HG02642 (cell line): ENCODE data around the gene PLCXD3.
A peak's percentile ranks its signal among the peaks of the same experiment; 100 is the strongest.
"Not testable (repeated sequence)": the region's sequence is repeated elsewhere in the genome, so short reads cannot be mapped to it uniquely, and the experiment has no call there.

Experiments
- ATAC-seq: cut with Tn5 transposase; IDR thresholded peaks from one replicate; pipeline ENCODE4 v1.9.1; 2021; ENCODE audit warnings: mild to moderate bottlenecking; ENCODE audit not compliant: unreplicated experiment, poor library complexity

Gene PLCXD3

GRCh38 chr5:41365369-41365768, 145.0 kb downstream of the PLCXD3 start:
- no peak for ATAC-seq

DNA sequence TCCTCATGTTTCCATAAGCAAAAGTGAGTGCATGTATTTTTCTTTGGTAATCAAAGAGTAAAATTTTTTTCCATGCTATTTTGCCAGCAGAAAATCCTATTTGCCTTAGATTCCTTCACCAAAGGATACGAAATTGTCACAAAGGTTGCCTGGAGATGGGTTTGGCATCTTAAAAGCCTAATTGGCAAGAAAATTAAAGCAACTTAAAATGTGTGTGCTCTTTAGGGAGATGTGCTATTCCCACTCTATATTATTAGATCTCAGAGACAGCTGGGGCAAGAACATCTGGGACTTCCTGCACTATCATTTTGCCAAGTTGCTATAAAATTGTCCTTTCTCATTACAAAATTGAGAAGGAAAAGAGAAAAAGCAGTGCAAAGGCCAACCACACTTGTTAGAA, 146.1 kb downstream of the PLCXD3 start:
- ATAC-seq: no peak

GRCh38 chr5:41363343-41363986, 146.9 kb downstream of the PLCXD3 start:
- ATAC-seq: no peak

- no peak for ATAC-seq
Measured at GRCh38 chr5:41356786-41357185, 153.6 kb downstream of the PLCXD3 start.

- no peak for ATAC-seq
Measured at GRCh38 chr5:41349846-41350245, 160.6 kb downstream of the PLCXD3 start.

GRCh38 chr5:41347569-41347968, 162.8 kb downstream of the PLCXD3 start:
- ATAC-seq: no peak

- ATAC-seq: no peak
Measured at GRCh38 chr5:41346609-41347008, 163.8 kb downstream of the PLCXD3 start.

DNA sequence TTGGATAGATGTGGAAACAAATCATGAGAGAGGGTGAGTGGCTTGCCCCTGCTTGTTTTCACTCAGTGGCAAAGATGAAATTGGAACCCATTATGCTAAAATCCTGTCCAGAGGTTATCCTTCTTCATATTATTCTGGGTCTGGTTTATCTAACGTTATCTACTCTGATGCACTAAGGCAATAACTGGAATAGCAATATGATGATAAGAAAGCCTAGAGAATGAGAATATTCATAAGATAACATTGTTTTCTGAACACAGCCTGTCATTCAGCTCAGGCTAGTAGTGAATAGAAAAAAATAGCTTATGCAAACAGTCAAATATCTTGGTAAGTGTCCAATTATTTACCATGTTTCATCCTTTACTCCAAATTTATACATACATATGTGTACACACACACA, 165.1 kb downstream of the PLCXD3 start:
- no peak for ATAC-seq

GRCh38 chr5:41339339-41339738, 171.1 kb downstream of the PLCXD3 start:
- ATAC-seq: no peak

DNA sequence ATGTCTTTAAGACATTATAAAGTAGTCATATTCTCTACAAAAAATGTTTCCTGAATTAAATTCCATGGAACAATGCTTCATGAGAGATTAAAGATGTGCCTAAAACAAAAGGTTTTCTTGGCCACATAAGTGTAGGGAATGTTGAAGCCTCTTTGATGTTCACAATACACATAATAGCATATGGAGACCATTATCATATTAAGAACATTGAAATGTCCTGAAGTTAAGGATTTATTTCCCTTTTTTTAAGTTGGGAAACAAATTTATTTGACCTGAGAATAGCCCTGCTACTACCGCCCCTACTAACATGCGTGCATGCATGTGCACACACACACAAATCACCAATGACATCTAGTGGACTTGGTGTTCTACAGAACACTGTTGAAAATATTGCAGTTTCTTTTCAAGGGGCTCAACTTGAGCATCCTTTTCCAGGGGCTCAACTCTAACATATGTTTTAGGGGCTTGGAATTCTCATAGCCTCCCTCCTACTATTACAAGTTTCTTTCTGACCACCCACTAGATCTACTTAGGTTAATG, 172.2 kb downstream of the PLCXD3 start:
- no peak for ATAC-seq

- ATAC-seq: no peak
Measured at GRCh38 chr5:41337724-41338123, 172.7 kb downstream of the PLCXD3 start.

- ATAC-seq: no peak
Measured at GRCh38 chr5:41337216-41337615, 173.2 kb downstream of the PLCXD3 start.

GRCh38 chr5:41336471-41336870, 173.9 kb downstream of the PLCXD3 start:
- ATAC-seq: no peak

DNA sequence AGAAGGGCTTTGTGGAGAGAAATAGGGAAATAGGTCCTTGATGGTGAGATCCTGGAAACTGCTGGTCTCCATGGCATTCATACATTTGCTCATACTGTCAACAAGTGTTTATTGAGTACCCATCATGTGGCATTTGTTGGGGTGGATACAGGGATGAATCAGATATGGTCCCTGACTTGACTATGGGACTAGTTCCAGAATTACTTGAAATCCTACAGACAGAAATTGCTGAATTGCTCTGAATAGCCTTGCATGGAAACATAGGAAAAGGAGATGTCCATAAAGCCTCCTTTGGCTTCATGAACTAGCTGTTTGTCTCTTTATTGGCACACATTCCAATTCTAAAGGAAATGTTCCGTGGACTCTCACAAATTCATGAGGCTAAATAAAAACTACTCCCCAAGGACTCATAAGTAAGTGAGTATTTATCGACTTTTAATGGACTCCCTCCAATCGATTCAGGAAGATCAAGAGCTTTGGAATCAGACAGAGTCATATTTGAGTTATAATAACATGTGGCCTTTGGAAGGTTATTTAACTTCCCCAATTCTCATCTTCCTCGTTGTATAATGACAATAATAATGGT, 174.7 kb downstream of the PLCXD3 start:
- ATAC-seq: no peak

GRCh38 chr5:41334758-41335157, 175.6 kb downstream of the PLCXD3 start:
- peak; percentile 61 for ATAC-seq

DNA sequence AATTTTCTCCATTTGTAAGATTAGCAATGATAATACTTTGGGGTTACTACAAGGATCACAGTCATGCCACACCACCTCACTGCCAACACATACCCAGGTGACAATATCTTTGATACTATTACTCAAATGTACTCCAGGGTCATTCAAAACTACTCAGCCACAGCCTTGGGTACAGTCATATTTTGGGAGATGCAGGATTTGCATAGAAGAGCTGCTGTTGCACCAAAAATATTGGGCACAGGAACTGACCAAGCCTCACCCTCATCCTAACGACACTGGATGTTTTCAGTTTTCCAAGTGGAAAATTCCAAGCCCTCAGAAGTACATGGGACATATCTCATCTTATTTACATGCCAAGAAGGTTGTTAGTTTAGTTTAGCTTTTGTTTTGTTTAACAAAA, 176.2 kb downstream of the PLCXD3 start:
- ATAC-seq: no peak

- no peak for ATAC-seq
Measured at GRCh38 chr5:41325074-41325473, 185.3 kb downstream of the PLCXD3 start.

- ATAC-seq: not testable (repeated sequence)
Measured at GRCh38 chr5:41322826-41323225, 187.6 kb downstream of the PLCXD3 start.

- no peak for ATAC-seq
Measured at GRCh38 chr5:41312478-41313060, 197.8 kb downstream of the PLCXD3 start.

DNA sequence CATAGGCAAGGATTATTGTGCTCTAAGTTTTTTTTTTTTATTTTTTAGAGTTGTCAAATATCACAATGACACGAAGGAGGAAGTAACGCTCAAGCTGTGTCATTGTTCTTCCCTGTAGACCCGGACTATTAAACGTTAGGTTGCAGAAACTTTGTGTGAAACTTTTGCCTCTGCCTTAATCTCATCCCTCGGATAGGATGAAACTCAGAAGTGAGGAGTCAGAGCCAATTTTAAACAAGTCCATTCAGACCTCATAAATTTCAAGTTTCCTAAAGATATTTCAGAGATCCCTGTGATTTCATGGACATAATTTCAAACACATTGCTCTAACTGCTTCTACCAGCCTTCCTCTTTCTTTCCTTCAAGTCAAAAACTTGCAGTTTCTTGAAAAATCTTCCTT, 198.3 kb downstream of the PLCXD3 start:
- ATAC-seq: no peak

- ATAC-seq: no peak
Measured at GRCh38 chr5:41309275-41309674, 201.1 kb downstream of the PLCXD3 start.

GRCh38 chr5:41306005-41306404, 204.4 kb downstream of the PLCXD3 start:
- ATAC-seq: no peak
